HepG2 (cell line): Measurements from ENCODE around the gene TBL3. TPM values are rescaled to one million over a fixed set of nuclear protein-coding genes. Genes with fewer than 3 reads are reported as not detected.

Source experiments
- ARNT ChIP-seq: fragments of 450-650 bp; IDR thresholded peaks from 2 replicates; pipeline ENCODE4 v1.6.1; 2017
- DMTF1 ChIP-seq: sonication (generic); formaldehyde crosslinking; IDR thresholded peaks from 2 replicates; pipeline ENCODE4 v1.4.0; 2020; ENCODE audit warnings: mild to moderate bottlenecking, missing genetic modification reagents
- GABPB1 ChIP-seq: IDR thresholded peaks from 2 replicates; pipeline ENCODE4 v1.6.1; 2016; ENCODE audit warnings: mild to moderate bottlenecking, missing genetic modification reagents, moderate library complexity, missing compliant biosample characterization
- GRHL1 ChIP-seq: sonication (generic); formaldehyde crosslinking; conservative IDR thresholded peaks from 2 replicates; pipeline ENCODE4 v1.8.0; 2022; ENCODE audit warnings: missing genetic modification reagents
- HINFP ChIP-seq: sonication (generic); formaldehyde crosslinking; IDR thresholded peaks from 2 replicates; pipeline ENCODE4 v1.4.0; 2020; ENCODE audit warnings: low read depth, mild to moderate bottlenecking, missing genetic modification reagents
- KLF6 ChIP-seq: IDR thresholded peaks from 2 replicates; pipeline ENCODE4 v1.8.0; 2016; ENCODE audit warnings: missing biosample characterization, missing genetic modification reagents
- MLXIP ChIP-seq: sonication (generic); formaldehyde crosslinking; IDR thresholded peaks from 2 replicates; pipeline ENCODE4 v1.9.0; 2021; ENCODE audit warnings: missing genetic modification reagents, borderline replicate concordance
- MTA1 ChIP-seq: sonication (generic); formaldehyde crosslinking; IDR thresholded peaks from 2 replicates; pipeline ENCODE4 v1.4.0; 2020; ENCODE audit warnings: missing genetic modification reagents, mild to moderate bottlenecking, borderline replicate concordance
- NR2F2 ChIP-seq: IDR thresholded peaks from 2 replicates; pipeline ENCODE4 v1.6.1; 2012; ENCODE audit warnings: low read depth, inconsistent platforms, borderline replicate concordance
- NRL ChIP-seq: sonication (generic); formaldehyde crosslinking; IDR thresholded peaks from 2 replicates; pipeline ENCODE4 v1.5.0; 2020; ENCODE audit warnings: missing genetic modification reagents, mild to moderate bottlenecking, moderate library complexity, borderline replicate concordance
- PRPF4 ChIP-seq: fragments of 200-400 bp; formaldehyde crosslinking; IDR thresholded peaks from 2 replicates; pipeline ENCODE4 v1.6.1; 2016; ENCODE audit warnings: low read length, low read depth; ENCODE audit not compliant: poor library complexity, severe bottlenecking
- RBAK ChIP-seq: sonication (generic); formaldehyde crosslinking; IDR thresholded peaks from 2 replicates; pipeline ENCODE4 v1.5.1; 2020; ENCODE audit warnings: mild to moderate bottlenecking, missing genetic modification reagents
- RBM39 ChIP-seq: fragments of 200-400 bp; formaldehyde crosslinking; IDR thresholded peaks from one replicate; pipeline ENCODE4 v1.6.1; 2018; ENCODE audit warnings: antibody characterized with exemption, mild to moderate bottlenecking, low read depth, low read length; ENCODE audit not compliant: poor library complexity, severe bottlenecking
- ZBTB25 ChIP-seq: IDR thresholded peaks from 2 replicates; pipeline ENCODE4 v1.6.1; 2018; ENCODE audit warnings: missing genetic modification reagents
- ZNF282 ChIP-seq: fragments of 450-650 bp; IDR thresholded peaks from 2 replicates; pipeline ENCODE4 v1.6.1; 2018; ENCODE audit not compliant: partially characterized antibody
- ZNF292 ChIP-seq: sonication (generic); formaldehyde crosslinking; IDR thresholded peaks from 2 replicates; pipeline ENCODE4 v1.8.1; 2022; ENCODE audit warnings: mild to moderate bottlenecking, low read depth, missing genetic modification reagents, borderline replicate concordance
- ZNF431 ChIP-seq: sonication (generic); formaldehyde crosslinking; IDR thresholded peaks from 2 replicates; pipeline ENCODE4 v1.9.0; 2022; ENCODE audit warnings: missing genetic modification reagents, low read depth, mild to moderate bottlenecking, borderline replicate concordance
- ZNF740 ChIP-seq: sonication (generic); formaldehyde crosslinking; IDR thresholded peaks from 2 replicates; pipeline ENCODE4 v1.4.0; 2020; ENCODE audit warnings: missing genetic modification reagents
- polyA plus RNA-seq, 8 experiments: library from polyadenylated mRNA; depleted of rRNA in 3 of 8; stranded (reverse) in 7 of 8; unstranded in 1 of 8; fragments of >200 nt; fragmentation: Illumina TruSeq in 4 of 8; extraction: Trizol in 4 of 8; gene quantifications; 2 replicates each; pipeline versions ENCODE4 v1.2.1 to v1.2.3, GENCODE V29; 2011 to 2016; ENCODE audit warnings: low read depth in 4 of 8, missing spikeins in 1 of 8, mixed read lengths in 1 of 8; ENCODE audit not compliant: insufficient read depth in 1 of 8
- total RNA-seq, 5 experiments: library from RNA; depleted of rRNA; stranded (reverse); fragments of >200 nt; fragmentation: Illumina TruSeq; extraction: Trizol; gene quantifications; 2 replicates each; pipeline ENCODE4 v1.2.3, GENCODE V29; 2016; ENCODE audit warnings: low read depth in 1 of 5

Gene TBL3
- total and polyA plus RNA-seq, 2 of the 13 experiments (the other 11 are each of a cell fraction or from before 2014, with no cell fraction given): 16.8 to 38.0 TPM

GRCh38 chr16:1959269-1960039, 12.4 kb upstream of the TBL3 start, which contains the start of gene NDUFB10 (continued):
- TF ChIP-seq NR2F2: no peak; the same call in 1 of the 2 replicates
- no peak for TF ChIP-seq GRHL1 (CRISPR knock-in tag)
- no peak for TF ChIP-seq RBM39
- TF ChIP-seq HINFP (CRISPR knock-in tag): peak; percentile 87; the same call in 1 of the 2 replicates
- TF ChIP-seq ARNT: no peak
- TF ChIP-seq DMTF1 (CRISPR knock-in tag): no peak
- TF ChIP-seq ZNF292 (CRISPR knock-in tag): no peak
- TF ChIP-seq PRPF4: no peak
- TF ChIP-seq NRL (CRISPR knock-in tag): no peak
- no peak for TF ChIP-seq ZNF282
- no peak for TF ChIP-seq MTA1
- peak; percentile 89 for TF ChIP-seq GABPB1 (CRISPR knock-in tag)
- TF ChIP-seq ZNF740: no peak
- TF ChIP-seq ZNF431: no peak
- TF ChIP-seq KLF6 (CRISPR knock-in tag): peak; percentile 84
- TF ChIP-seq RBAK (CRISPR knock-in tag): no peak
- peak; percentile 56; the same call in 1 of the 2 replicates for TF ChIP-seq ZBTB25
- TF ChIP-seq MLXIP (CRISPR knock-in tag): no peak
